HEK293 (cell line): ENCODE results near the gene MUC13.
A peak's percentile ranks its signal among the peaks of the same experiment; 100 is the strongest.

Experiments used
- CTCF ChIA-PET: fragments of 350-600 bp; formaldehyde crosslinking; extraction: SDS; loops from one replicate; lab custom pipeline; 2021; ENCODE audit warnings: antibody characterized with exemption; lab: Yijun Ruan, JAX
- POLR2A ChIA-PET: fragments of 300-600 bp; formaldehyde crosslinking; extraction: SDS; loops from one replicate; lab custom pipeline; 2020; ENCODE audit warnings: antibody characterized with exemption, inconsistent platforms; lab: Yijun Ruan, JAX
- H3K27ac ChIP-seq: fragments of 200-500 bp; sonication (Bioruptor generic); 2 replicates; pipeline ENCODE4 v1.5.1; 2014; ENCODE audit warnings: low read depth, low read length, control low read depth, inconsistent platforms; ENCODE audit errors: extremely low read depth
- H3K36me3 ChIP-seq, 2 experiments: fragments of 200-500 bp in 1 of 2; sonication (Bioruptor generic) in 1 of 2; 1 replicate in 1 of 2; 2 replicates in 1 of 2; pipeline ENCODE4 v1.5.1; 2014 to 2017; ENCODE audit warnings: inconsistent platforms in 2 of 2, low read length in 2 of 2; ENCODE audit not compliant: control insufficient read depth in 2 of 2, insufficient read depth in 1 of 2
- H3K4me1 ChIP-seq: fragments of 200-500 bp; sonication (Bioruptor generic); 2 replicates; pipeline ENCODE4 v1.5.1; 2014; ENCODE audit warnings: mild to moderate bottlenecking, low read length, inconsistent platforms; ENCODE audit not compliant: control insufficient read depth, insufficient read depth
- H3K4me3 ChIP-seq: 2 replicates; pipeline ENCODE4 v1.5.1; 2011; ENCODE audit warnings: low read depth, mild to moderate bottlenecking, control low read depth, low read length, moderate library complexity
- H3K9me3 ChIP-seq: fragments of 200-500 bp; sonication (Bioruptor generic); 2 replicates; pipeline ENCODE4 v1.5.1; 2014; ENCODE audit warnings: low read depth, low read length, inconsistent platforms; ENCODE audit not compliant: control insufficient read depth, insufficient read depth
- ATF2 ChIP-seq: fragments of 450-650 bp; formaldehyde crosslinking; IDR thresholded peaks from 2 replicates; pipeline ENCODE4 v1.5.1; 2016; ENCODE audit warnings: missing biosample characterization, missing genetic modification characterization, low read depth
- FEZF1 ChIP-seq: fragments of 450-650 bp; formaldehyde crosslinking; IDR thresholded peaks from 2 replicates; pipeline ENCODE4 v1.5.1; 2016; ENCODE audit warnings: missing biosample characterization, missing genetic modification characterization
- GLI2 ChIP-seq: fragments of 450-650 bp; formaldehyde crosslinking; IDR thresholded peaks from 2 replicates; pipeline ENCODE4; 2017; ENCODE audit warnings: missing biosample characterization, missing genetic modification characterization, low read depth, borderline replicate concordance
- RBAK ChIP-seq: fragments of 450-650 bp; formaldehyde crosslinking; IDR thresholded peaks from 2 replicates; pipeline ENCODE4 v1.5.1; 2016; ENCODE audit warnings: missing biosample characterization, missing genetic modification characterization
- SP2 ChIP-seq: fragments of 450-650 bp; formaldehyde crosslinking; IDR thresholded peaks from 2 replicates; pipeline ENCODE4 v1.5.1; 2016; ENCODE audit warnings: missing biosample characterization, missing genetic modification characterization
- ZFP3 ChIP-seq: fragments of 450-650 bp; formaldehyde crosslinking; IDR thresholded peaks from 2 replicates; pipeline ENCODE4 v1.5.1; 2016; ENCODE audit warnings: low read depth, missing biosample characterization, missing genetic modification characterization
- ZFP37 ChIP-seq: fragments of 450-650 bp; formaldehyde crosslinking; IDR thresholded peaks from 2 replicates; pipeline ENCODE4 v1.5.1; 2016; ENCODE audit warnings: missing biosample characterization, missing genetic modification characterization
- ZNF121 ChIP-seq: fragments of 450-650 bp; formaldehyde crosslinking; IDR thresholded peaks from 2 replicates; pipeline ENCODE4 v1.5.1; 2016; ENCODE audit warnings: missing biosample characterization, missing genetic modification characterization
- ZNF2 ChIP-seq: fragments of 450-650 bp; formaldehyde crosslinking; IDR thresholded peaks from 2 replicates; pipeline ENCODE4 v1.5.1; 2016; ENCODE audit warnings: missing biosample characterization, missing genetic modification characterization
- ZNF394 ChIP-seq: fragments of 450-650 bp; formaldehyde crosslinking; IDR thresholded peaks from 2 replicates; pipeline ENCODE4 v1.5.1; 2016; ENCODE audit warnings: missing biosample characterization, missing genetic modification characterization, mild to moderate bottlenecking, moderate library complexity, borderline replicate concordance
- ZNF488 ChIP-seq: fragments of 450-650 bp; formaldehyde crosslinking; IDR thresholded peaks from 2 replicates; pipeline ENCODE4 v1.5.1; 2016; ENCODE audit warnings: missing biosample characterization, missing genetic modification characterization
- ZNF549 ChIP-seq: fragments of 450-650 bp; IDR thresholded peaks from 2 replicates; pipeline ENCODE4 v1.5.1; 2018; ENCODE audit warnings: missing biosample characterization, missing genetic modification characterization, mild to moderate bottlenecking, inconsistent platforms, moderate library complexity
- ZNF580 ChIP-seq: fragments of 450-650 bp; formaldehyde crosslinking; IDR thresholded peaks from 2 replicates; pipeline ENCODE4 v1.5.1; 2016; ENCODE audit warnings: missing biosample characterization, missing genetic modification characterization
- ZNF600 ChIP-seq: fragments of 450-650 bp; formaldehyde crosslinking; IDR thresholded peaks from 2 replicates; pipeline ENCODE4 v1.5.1; 2016; ENCODE audit warnings: missing biosample characterization, missing genetic modification characterization
- ZNF747 ChIP-seq: fragments of 450-650 bp; formaldehyde crosslinking; IDR thresholded peaks from 2 replicates; pipeline ENCODE4 v1.5.1; 2016; ENCODE audit warnings: missing biosample characterization, missing genetic modification characterization
- ZNF768 ChIP-seq: fragments of 450-650 bp; formaldehyde crosslinking; IDR thresholded peaks from 2 replicates; pipeline ENCODE4 v1.5.1; 2018; ENCODE audit warnings: missing biosample characterization, mild to moderate bottlenecking, missing genetic modification characterization
- ZNF777 ChIP-seq: fragments of 450-650 bp; formaldehyde crosslinking; IDR thresholded peaks from 2 replicates; pipeline ENCODE4 v1.5.1; 2017; ENCODE audit warnings: missing biosample characterization, missing genetic modification characterization, borderline replicate concordance
- ZXDB ChIP-seq: fragments of 450-650 bp; formaldehyde crosslinking; IDR thresholded peaks from 2 replicates; pipeline ENCODE4 v1.5.1; 2016; ENCODE audit warnings: missing biosample characterization, missing genetic modification characterization

Gene MUC13

GRCh38 chr3:124903896-124904834, 30.4 kb downstream of the MUC13 start (continued):
- TF ChIP-seq ZFP37 (tag by site-specific recombination) = no peak
- no peak for TF ChIP-seq RBAK
- TF ChIP-seq ZNF777 (tag by site-specific recombination) = no peak
- no peak for TF ChIP-seq ZNF747 (tag by site-specific recombination)
- TF ChIP-seq ZNF394 (tag by site-specific recombination) = no peak
- no peak for TF ChIP-seq SP2 (tag by site-specific recombination)
- TF ChIP-seq ATF2 = no peak

GRCh38 chr3:124896824-124897526, 37.6 kb downstream of the MUC13 start:
- no peaks in the 10 kb centered on the region for H3K36me3 ChIP-seq
- no peak overlapping the region for H3K27ac ChIP-seq
- H3K9me3 ChIP-seq = no peaks in the 10 kb centered on the region
- POLR2A ChIA-PET = interaction anchor here (0.7 kb wide), 1 partner anchor 53 kb away, joined by 5 read pairs; no protein-coding TSS in a partner anchor
- no peak overlapping the region for H3K4me3 ChIP-seq
- no peaks in the 10 kb centered on the region for H3K4me1 ChIP-seq
- CTCF ChIA-PET = interaction anchor here (1.1 kb wide), 1 partner anchor 136 kb away, joined by 4 read pairs; no protein-coding TSS in a partner anchor
- TF ChIP-seq ZNF488 = no peak
- peak; percentile 74 for TF ChIP-seq ZNF121 (tag by site-specific recombination)
- no peak for TF ChIP-seq ZFP3 (tag by site-specific recombination)

- POLR2A ChIA-PET = interaction anchor here (1.3 kb wide), 1 partner anchor 8 kb away, joined by 4 read pairs; the partner anchor contains the start of gene ITGB5
- H3K4me1 ChIP-seq = no peaks in the 10 kb centered on the region
- CTCF ChIA-PET = interaction anchor here (0.6 to 1.7 kb wide), 5 partner anchors 10 to 137 kb away, joined by 3 to 8 read pairs (median 3); no protein-coding TSS in a partner anchor
- no peak overlapping the region for H3K27ac ChIP-seq
- no peak overlapping the region for H3K4me3 ChIP-seq
- no peaks in the 10 kb centered on the region for H3K36me3 ChIP-seq
- no peaks in the 10 kb centered on the region for H3K9me3 ChIP-seq
- TF ChIP-seq FEZF1 = no peak
Observed at GRCh38 chr3:124895756-124896155, 38.8 kb downstream of the MUC13 start.

GRCh38 chr3:124893526-124893925, 41.0 kb downstream of the MUC13 start:
- POLR2A ChIA-PET = interaction anchor here (1.2 kb wide), 1 partner anchor 122 kb away, joined by 3 read pairs; no protein-coding TSS in a partner anchor
- TF ChIP-seq ZNF768 (tag by site-specific recombination) = no peak
- TF ChIP-seq ZNF600 (tag by site-specific recombination) = no peak
- TF ChIP-seq GLI2 (tag by site-specific recombination) = no peak
- TF ChIP-seq ZXDB (tag by site-specific recombination) = no peak
- TF ChIP-seq ZNF580 (tag by site-specific recombination) = no peak
- TF ChIP-seq ZNF2 = no peak
- TF ChIP-seq ZNF549 (tag by site-specific recombination) = no peak
- TF ChIP-seq, all 188 proteins: peak for 0
- H3K27ac ChIP-seq = no peak overlapping the region
- no peaks in the 10 kb centered on the region for H3K9me3 ChIP-seq
- H3K36me3 ChIP-seq = no peaks in the 10 kb centered on the region
- CTCF ChIA-PET = interaction anchor here (1.7 kb wide), 1 partner anchor 132 kb away, joined by 7 read pairs; no protein-coding TSS in a partner anchor
- no peak overlapping the region for H3K4me3 ChIP-seq
- H3K4me1 ChIP-seq = no peaks in the 10 kb centered on the region
